ENCODE measurements around the gene CYP2F1.
A peak's percentile ranks its signal among the peaks of the same experiment; 100 is the strongest.
"Not testable (repeated sequence)": the region's sequence is repeated elsewhere in the genome, so short reads cannot be mapped to it uniquely, and the experiment has no call there.

CYP2F1 gene

GRCh38 chr19:41127801-41128300 is 13.6 kb downstream of the CYP2F1 start:
- peak; percentile 61 for DNase-seq (ENCODE audit: low read depth)

- no peak for DNase-seq (ENCODE audit: low read depth)
Observed at GRCh38 chr19:41128692-41129091, 14.5 kb downstream of the CYP2F1 start.

GRCh38 chr19:41131186-41131585 is 17.0 kb downstream of the CYP2F1 start:
- DNase-seq (ENCODE audit: low read depth) = no peak

GRCh38 chr19:41133260-41133659 is 19.0 kb downstream of the CYP2F1 start:
- DNase-seq (ENCODE audit: low read depth) = no peak

GRCh38 chr19:41134616-41135015 is 20.4 kb downstream of the CYP2F1 start:
- no peak for DNase-seq (ENCODE audit: low read depth)

GRCh38 chr19:41135390-41136384 is 21.5 kb downstream of the CYP2F1 start:
- not testable (repeated sequence) for DNase-seq (ENCODE audit: low read depth)

GRCh38 chr19:41136636-41137455 is 22.6 kb downstream of the CYP2F1 start:
- DNase-seq (ENCODE audit: low read depth) = no peak

- DNase-seq (ENCODE audit: low read depth) = peak; percentile 75
Observed at GRCh38 chr19:41144403-41144802, 30.2 kb downstream of the CYP2F1 start.

GRCh38 chr19:41149831-41150230 is 35.6 kb downstream of the CYP2F1 start:
- no peak for DNase-seq (ENCODE audit: low read depth)

- not testable (repeated sequence) for DNase-seq (ENCODE audit: low read depth)
Observed at GRCh38 chr19:41150986-41151385, 36.8 kb downstream of the CYP2F1 start.

- no peak for DNase-seq (ENCODE audit: low read depth)
Observed at GRCh38 chr19:41154060-41154459, 39.8 kb downstream of the CYP2F1 start.

- no peak for DNase-seq (ENCODE audit: low read depth)
Observed at GRCh38 chr19:41156207-41156606, 42.0 kb downstream of the CYP2F1 start.

GRCh38 chr19:41159881-41160280 is 45.6 kb downstream of the CYP2F1 start:
- no peak for DNase-seq (ENCODE audit: low read depth)

GRCh38 chr19:41161903-41162302 is 47.7 kb downstream of the CYP2F1 start:
- DNase-seq (ENCODE audit: low read depth) = no peak

GRCh38 chr19:41166944-41167804 is 52.9 kb downstream of the CYP2F1 start:
- no peak for DNase-seq (ENCODE audit: low read depth)

- no peak for DNase-seq (ENCODE audit: low read depth)
Observed at GRCh38 chr19:41172297-41173164, 58.3 kb downstream of the CYP2F1 start.

GRCh38 chr19:41174297-41174928 is 60.2 kb downstream of the CYP2F1 start:
- DNase-seq (ENCODE audit: low read depth) = no peak

- no peak for DNase-seq (ENCODE audit: low read depth)
Observed at GRCh38 chr19:41175801-41176777, 61.9 kb downstream of the CYP2F1 start.
